NB4 (cell line): ENCODE results near the gene PDE4A.

Source experiments
- DNase-seq: peaks from one replicate; pipeline ENCODE4 v3.0.0; 2010; ENCODE audit warnings: low read depth
- H3K4me3 ChIP-seq: one replicate; pipeline ENCODE4 v1.5.1; 2011; ENCODE audit warnings: mild to moderate bottlenecking, low read depth, low read length, moderate library complexity
- MYC ChIP-seq: IDR thresholded peaks from 2 replicates; pipeline ENCODE4 v1.6.1; 2011; ENCODE audit warnings: low read depth, low read length
- POLR2A ChIP-seq: IDR thresholded peaks from 2 replicates; pipeline ENCODE4 v1.6.1; 2011; ENCODE audit warnings: mild to moderate bottlenecking; ENCODE audit not compliant: insufficient read length; ENCODE audit errors: extremely low read depth
- TF ChIP-seq, protein P1 (sequence below): IDR thresholded peaks from 2 replicates; pipeline ENCODE4 v1.6.1; 2011; ENCODE audit warnings: low read depth, low read length
- TF ChIP-seq, protein P2 (sequence below): IDR thresholded peaks from one replicate; pipeline ENCODE4 v1.5.1; 2012; ENCODE audit warnings: low read depth, low read length

The PDE4A gene

DNA sequence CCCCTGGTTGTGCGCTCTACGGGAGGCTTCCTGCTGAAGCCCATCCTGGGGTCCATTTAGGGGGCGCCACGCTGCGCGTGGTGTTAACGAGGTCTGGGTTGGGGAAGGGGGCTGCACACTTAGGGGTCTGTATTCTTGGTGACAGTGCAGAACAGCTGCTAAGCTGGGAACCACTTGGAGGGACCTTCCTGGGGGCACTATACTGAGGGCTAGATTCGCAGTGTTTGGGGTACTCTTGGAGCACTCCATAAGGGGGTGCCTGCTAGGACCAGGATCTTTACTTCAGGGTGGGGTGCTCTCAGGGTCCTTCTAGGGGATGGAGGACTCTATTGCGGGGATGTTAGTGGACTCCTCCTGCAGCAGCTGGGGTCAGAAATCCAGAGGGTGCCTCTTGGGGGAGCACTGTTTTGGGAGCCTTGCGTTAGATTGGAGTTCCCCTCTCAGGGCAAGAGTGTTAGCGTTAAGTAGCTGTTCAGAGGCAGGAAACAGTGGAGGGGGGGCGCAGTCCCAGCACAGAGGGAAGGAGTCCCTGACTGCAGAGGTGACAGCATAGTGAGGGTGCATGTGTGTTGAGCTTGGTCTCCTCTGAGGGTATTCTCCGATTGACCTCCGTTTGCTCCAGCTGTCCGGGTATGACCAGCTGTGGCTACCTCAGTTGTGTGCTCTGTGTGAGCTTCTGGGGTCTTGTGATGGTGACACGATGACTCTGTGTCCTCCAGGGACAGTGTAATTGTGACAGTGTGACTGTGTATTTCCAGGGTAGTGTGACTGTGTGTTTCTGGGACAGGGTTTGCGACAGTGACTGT lies 1.1 kb downstream of the PDE4A start:
- DNase-seq: peak; percentile 73
- H3K4me3 ChIP-seq: peak overlapping the region; percentile 62
- TF ChIP-seq MYC (no peak), POLR2A (no peak)
- TF ChIP-seq, protein P1, sequence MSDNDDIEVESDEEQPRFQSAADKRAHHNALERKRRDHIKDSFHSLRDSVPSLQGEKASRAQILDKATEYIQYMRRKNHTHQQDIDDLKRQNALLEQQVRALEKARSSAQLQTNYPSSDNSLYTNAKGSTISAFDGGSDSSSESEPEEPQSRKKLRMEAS: no peak
- TF ChIP-seq, protein P2, sequence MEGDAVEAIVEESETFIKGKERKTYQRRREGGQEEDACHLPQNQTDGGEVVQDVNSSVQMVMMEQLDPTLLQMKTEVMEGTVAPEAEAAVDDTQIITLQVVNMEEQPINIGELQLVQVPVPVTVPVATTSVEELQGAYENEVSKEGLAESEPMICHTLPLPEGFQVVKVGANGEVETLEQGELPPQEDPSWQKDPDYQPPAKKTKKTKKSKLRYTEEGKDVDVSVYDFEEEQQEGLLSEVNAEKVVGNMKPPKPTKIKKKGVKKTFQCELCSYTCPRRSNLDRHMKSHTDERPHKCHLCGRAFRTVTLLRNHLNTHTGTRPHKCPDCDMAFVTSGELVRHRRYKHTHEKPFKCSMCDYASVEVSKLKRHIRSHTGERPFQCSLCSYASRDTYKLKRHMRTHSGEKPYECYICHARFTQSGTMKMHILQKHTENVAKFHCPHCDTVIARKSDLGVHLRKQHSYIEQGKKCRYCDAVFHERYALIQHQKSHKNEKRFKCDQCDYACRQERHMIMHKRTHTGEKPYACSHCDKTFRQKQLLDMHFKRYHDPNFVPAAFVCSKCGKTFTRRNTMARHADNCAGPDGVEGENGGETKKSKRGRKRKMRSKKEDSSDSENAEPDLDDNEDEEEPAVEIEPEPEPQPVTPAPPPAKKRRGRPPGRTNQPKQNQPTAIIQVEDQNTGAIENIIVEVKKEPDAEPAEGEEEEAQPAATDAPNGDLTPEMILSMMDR: no peak

DNA sequence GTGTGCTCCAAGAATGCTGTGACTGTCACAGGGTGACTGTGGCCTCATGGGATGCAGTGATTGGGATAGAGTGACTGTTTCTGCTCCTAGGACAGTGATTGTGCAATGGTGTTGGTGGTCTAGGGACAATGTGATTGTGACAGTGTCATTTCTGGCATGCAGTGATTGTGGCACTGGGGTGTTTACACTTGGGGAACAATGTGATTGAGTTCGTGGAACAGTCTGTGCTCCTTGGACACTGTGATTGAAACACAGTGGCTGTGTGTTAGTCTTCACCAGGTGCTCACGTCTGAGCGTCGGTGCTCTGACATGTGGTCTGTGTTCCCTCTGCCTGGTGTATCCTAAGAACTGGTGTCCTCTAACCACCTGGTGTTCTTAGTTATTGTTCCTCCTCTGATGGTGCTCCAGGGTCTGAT lies 1.7 kb downstream of the PDE4A start:
- DNase-seq: peak; percentile 77
- H3K4me3 ChIP-seq: peak overlapping the region; percentile 62
- TF ChIP-seq MYC (no peak), POLR2A (no peak)
- TF ChIP-seq, protein P2: no peak
- TF ChIP-seq, protein P1: no peak

DNA sequence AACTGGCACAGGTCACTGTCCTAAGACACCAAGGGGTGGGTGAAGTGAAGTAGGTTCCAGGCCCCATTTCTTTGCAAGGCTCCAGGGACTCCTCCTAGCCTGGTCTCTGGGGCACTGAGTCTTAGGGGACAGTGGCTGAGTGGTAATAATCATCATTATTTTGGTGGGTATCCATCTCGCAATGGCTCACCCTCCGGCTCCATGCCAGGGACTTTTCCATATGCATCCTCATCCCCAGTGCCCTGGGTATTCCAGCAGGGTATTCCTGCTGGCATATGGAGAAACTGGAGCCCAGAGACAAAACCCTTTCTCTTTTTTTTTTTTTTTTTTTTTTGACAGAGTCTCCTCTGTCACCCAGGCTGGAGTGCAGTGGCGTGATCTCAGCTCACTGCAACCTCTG lies 2.5 kb downstream of the PDE4A start:
- DNase-seq: peak; percentile 40
- TF ChIP-seq, protein P2: no peak
- TF ChIP-seq, protein P1: no peak
- TF ChIP-seq MYC: no peak
- no peak for TF ChIP-seq POLR2A
- H3K4me3 ChIP-seq: no peak overlapping the region

DNA sequence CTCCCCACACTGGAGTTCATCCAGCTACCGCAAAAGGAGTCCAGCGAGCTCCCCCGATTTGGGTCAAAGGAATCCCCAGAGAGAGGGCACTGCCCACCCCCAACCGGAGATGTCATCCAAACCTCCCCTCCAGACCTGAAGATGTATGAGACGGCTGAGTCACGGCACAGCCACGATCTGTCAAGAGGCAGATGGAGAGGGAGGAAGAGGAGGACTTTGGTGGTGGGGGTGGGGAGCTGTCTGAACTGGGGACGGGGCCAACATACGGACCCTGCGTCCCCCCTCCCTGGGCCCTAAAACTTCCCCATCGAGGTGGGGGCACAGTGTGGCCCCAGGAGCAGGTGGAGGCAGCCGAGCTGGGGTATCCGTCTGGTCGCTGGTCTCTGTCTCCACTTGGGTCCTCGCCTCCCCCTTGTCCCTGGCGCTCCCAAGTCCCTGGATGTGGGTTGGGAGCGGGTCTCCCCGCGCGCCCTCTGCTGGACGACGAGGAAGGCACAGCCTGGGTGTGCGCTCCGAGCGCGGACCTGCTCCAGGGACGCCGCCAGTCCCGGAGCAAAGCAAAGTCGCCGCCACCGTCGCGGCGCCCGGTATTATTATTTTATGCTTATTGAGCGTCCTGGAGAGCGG lies 3.8 kb downstream of the PDE4A start:
- TF ChIP-seq, protein P1: no peak
- TF ChIP-seq, protein P2: peak; percentile 98
- no peak for TF ChIP-seq MYC
- DNase-seq: peak; percentile 94
- peak overlapping the region; percentile 35 for H3K4me3 ChIP-seq

DNA sequence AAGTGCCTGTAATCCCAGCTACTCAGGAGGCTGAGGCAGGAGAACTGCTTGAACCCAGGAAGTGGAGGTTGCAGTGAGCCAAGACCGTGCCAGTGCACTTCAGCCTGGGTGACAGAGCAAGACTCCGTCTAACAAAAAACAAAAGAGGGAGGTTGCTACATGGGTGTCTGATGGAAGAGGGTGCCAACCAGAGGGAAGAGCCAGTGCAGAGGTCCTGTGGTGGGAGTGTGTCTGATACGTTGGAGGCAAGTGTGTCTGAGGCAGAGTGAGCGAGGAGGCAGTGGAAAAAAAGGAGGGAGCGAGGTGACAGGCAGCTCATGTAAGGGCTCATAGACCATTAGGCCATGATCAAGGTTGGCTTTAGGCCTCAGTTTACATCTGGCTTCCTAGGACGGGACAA lies 6.8 kb downstream of the PDE4A start:
- peak; percentile 27 for DNase-seq

More for the DNA sequence above, 6.8 kb downstream of the PDE4A start:
- TF ChIP-seq MYC (no peak), POLR2A (no peak)
- TF ChIP-seq, protein P1: no peak
- TF ChIP-seq, protein P2: no peak
- no peak overlapping the region for H3K4me3 ChIP-seq
